DMS153 treated with DMSO at 0.1 percent for 48 hours (cell line): Measurements from ENCODE around the gene ZNF526.
A peak's percentile ranks its signal among the peaks of the same experiment; 100 is the strongest.

Experiments used
- DNase-seq: peaks from one replicate; lab custom pipeline; 2025; ENCODE audit not compliant: unreplicated experiment; lab: John Stamatoyannopoulos, UW

ZNF526 gene

DNA sequence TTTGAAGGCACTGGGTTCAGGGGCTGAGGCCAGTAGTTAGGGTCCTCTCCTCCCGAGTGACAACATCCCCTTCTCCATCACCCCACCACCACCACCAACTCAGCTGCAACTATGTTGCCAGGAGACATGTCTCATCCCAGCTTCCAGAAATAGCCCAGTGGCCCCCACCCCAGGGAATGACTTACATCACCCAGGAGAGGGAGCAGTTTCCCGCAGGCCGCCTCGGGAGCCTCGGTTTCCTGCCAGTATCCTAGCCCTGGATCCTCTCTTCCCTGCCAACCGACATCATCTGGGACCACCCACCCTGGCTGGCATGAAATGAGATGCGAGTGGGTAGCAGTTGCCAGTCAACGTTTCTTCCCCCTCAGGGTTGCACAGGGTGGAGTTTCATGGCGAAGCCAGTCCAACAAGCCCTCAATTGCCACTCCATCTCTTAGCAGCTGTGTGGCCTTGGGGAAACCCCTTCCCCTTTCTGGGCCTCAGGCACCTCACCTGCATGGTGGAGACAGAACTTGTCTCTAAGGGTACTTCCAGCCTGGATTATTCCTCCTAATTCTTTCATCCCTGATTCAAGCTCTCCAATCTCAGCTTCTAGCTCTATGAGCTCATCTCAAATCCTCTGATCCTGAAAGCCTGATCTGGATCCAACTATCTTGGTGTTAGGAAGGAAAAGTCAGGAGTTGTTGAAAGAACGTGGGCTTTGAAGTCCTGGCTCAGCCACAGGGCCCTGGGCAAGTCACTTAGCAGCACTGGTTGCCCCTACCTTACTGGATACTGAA, 26.2 kb downstream of the ZNF526 start:
- DNase-seq, result peak; percentile 42

DNA sequence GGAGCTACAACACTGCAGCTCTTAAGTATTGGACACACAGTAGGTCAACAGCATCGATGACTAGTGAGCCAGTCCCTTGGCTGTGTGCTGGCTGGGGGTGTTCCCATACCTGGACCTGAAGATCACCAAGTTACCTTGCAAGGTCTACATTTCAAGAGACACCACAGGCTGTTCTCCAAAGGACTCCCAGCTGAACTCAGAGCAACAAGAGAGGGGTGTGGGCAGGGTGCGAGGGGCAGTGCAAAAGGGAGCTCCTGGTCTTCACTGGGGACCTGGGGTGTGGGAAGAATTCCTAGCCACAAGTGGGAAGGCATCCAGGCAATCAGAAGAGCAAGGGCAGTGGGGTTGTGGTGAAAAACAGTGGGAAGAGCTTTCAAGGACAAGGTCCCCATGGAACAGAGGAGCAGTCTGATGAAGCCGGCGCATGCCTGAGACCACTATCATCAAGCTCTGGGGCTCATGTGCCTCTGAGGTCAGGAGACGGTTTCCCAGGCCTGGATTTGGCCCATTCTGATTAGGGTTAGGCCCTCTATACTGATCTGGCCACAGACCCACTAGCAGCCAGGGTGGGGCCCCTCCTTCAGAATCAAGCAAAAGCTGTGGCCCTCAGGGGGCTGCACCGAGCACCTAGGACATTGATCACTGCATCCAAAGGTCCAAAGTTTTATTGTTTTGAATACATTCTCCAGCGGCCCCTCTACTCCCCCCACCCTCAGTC, 27.0 kb downstream of the ZNF526 start:
- DNase-seq, result no peak

DNA sequence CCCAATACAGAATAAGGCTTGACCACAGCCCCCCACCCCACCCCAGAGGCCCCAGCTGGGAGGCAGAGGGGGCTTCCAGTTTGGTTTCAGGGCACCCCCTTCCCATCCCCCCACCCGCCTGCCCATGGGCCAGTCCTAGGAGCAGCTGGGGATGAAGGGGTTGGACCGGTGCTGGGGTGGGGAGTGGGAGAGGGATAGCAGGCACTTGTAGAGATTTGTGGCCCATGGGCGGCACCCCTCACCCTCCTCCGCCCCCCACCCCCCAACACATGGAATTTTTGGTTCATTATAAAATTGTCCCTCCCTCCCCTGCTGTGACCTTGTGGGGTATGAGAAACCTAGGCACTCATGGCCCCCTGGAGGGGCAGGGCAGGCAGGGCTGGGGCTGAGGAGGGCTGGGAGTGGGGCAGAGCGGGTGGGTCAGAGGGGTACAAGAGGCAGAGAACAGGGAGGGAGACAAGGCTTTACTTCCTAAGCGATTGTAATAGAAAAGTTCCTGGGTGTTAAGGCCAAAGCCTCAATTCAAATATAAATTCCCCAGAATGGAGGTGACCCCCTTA, 27.6 kb downstream of the ZNF526 start:
- no peak for DNase-seq

DNA sequence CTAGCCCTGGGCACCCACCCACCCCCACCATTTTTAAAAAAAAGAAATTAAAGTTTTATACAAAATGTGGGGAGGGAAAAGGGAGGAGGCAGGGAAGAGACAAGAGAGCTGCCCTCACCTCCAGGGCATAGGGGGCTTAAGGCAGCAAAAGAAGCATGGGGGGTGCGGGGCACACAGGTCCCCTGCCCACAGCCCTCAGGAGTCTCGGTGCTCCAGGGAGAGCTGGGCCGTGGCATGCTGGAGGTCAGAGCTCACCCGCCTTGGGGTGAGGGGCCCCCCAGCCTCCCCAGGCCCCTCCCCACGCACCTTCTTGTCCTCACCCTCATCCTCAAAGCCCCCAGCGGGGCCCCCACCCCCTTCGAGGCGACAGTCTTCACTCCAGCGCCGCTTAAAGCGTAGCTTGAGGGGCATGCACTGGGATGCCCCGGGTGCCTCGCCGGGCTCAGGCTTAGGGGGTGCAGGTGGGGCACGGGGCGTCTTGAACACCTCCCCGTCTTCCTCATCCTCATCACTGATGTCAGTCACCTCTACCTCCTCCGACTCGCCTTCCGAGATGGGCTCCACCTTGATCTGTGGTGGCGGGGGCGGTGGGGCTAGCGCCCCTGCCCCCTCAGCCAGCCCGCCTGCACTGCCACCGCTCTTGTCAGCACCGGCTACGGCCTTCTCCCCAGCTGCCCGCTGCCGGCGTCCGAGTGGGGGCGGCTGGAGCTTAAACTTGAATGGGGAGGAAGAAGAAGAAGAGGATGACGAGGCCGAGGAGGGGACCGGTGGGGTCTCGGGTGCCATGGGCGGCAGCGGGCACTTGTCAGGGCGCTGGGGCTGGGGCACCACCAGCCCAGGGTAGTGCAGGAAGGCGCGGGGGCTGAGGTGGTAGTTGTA, 28.4 kb downstream of the ZNF526 start:
- no peak for DNase-seq

DNA sequence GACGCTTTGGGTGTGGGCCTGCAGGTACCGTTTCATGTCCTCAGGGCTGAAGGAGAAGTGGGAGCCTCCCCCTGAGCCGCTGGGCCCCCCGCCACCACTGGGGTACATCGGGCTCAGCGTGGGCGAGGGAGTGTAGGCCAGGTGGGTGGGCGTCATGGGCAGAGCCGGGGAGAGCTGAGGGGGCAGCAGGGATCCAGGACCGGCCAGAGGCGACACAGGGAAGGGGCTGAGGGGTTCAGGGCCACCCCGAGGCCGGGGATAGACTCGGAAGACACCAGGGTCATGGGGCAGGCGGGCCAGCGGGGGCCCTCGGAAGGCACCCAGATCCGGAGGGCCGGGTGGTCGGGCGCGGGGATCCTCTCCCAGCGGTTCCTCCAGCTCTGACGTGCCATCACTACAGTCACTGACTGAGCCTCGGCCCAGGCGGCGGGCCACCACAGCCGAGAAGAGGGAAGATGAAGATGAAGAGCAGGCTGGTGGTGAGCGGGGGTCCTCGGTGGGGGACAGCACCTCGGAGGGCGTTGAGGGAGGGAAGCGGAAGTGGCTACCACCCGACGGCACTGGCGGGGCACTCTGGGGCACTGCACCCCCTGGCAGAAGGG, 29.1 kb downstream of the ZNF526 start:
- no peak for DNase-seq

DNA sequence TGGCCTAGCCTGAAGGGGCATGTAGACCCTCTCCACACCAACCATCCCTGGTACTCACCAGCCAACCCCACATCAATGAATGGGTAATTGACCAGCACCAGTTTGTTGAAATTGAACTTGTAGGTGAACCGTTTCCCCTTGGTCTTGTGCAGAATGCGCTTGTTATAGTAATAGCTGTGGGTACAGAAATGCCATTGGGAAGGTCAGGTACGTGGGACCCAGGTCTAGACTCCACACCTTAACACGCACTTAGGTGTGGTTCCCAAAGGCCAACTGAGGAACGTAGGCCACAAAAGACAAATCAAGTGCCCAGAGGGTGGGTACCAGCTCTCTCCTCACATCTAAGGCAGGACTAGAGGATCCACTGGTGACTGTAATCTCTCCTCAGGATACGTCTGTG, 29.7 kb downstream of the ZNF526 start:
- no peak for DNase-seq

DNA sequence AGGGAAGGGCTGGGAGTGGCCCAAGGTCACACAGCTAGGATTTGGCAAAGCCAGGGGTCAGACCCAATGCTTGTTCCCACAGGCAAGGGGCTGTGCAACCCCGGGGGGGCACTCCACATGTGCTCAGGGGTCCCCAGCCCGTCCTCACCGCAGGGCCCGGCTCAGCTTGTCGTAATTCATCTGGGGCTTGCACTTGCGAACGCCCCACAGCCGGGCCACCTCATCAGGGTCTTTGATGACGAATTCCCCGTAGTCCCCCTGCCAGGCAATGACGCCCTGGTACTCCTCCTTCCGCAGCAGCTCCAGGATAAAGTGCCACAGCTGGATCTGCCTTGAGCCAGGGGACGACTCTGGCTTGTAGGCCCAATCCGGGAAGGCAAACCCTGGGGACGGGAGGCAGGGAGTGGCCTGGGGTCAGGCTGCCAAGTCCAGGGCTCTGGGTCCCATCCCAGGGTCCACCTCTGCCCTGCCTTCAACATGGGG, 30.1 kb downstream of the ZNF526 start:
- DNase-seq, result no peak

DNA sequence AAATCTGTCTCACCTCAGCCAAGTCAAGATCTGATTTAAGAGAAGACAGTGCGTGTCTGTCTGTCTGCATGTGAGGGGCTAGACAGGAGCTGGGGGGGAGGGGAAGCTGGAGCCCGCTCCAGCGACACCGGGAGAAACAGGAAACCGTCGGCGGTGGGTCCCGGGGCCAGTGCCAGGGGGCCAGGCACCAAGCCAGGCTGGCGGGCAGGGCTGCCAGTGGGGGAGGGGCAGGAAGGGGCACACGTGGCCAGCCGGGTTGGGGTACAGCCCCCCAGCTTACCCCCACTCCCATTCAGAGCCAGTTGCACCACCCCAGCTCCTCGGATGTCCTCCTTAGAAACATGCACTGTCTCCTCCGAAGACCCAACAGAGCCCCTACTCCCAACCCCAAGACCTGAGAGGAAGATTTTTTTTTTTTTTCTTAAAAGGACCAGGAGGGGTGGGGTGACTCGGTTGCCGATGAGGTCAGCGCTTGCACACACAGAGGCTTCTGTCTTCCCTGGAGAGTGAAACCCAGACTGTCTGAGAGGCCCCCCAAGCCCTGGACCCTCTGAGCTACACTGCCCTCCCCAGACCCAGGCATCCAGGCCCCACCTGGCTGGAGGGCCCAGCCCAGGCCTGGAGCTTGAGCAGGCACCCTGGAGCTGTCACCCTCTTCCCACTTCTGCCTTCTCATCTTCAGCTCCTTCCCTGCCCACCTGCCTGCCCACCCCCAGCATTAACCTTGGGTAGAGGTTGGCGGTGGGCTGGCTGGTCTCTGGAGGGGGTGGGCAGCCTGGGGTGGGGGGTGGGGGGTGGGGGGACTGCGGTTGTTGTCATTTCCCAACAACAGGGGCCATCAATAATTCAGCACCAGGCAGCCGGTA, 30.8 kb downstream of the ZNF526 start:
- DNase-seq, result no peak

DNA sequence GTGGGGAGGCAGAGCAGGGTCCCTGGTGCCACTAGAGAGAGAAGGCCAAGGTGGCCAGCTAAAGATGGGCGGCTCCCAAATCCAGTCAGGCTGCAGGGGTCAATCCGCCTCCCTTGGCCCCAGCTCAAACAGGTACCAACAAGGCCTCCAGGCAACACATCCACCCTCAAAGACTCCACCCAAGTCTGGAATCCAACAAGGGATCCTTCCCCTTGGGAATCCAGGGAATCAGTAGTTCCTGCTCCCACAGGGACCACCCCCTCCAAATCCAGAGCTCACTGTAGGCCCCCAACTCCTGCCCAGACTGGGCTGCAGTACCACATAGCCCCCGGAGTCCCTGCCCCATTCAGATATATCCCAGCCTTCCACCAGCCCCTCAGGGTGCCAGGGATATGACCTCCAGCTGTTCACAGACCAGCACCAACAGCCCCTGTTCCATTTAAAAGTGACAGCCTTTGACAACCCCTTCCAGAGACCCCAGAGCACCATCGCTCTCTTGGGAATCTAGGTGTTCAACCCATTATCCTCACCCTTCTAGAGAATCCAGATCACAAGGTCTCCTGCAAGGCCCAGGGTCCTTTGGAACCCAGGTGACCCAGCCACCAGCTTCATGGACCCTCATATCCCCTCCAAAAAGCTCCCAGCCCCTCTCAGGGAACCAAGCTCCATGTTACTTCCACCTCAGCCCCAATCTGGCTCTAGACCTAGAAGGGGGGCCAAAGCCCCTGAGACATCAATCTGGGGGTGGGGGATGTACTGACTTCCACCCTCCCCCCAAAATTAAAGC, 31.7 kb downstream of the ZNF526 start:
- no peak for DNase-seq

DNA sequence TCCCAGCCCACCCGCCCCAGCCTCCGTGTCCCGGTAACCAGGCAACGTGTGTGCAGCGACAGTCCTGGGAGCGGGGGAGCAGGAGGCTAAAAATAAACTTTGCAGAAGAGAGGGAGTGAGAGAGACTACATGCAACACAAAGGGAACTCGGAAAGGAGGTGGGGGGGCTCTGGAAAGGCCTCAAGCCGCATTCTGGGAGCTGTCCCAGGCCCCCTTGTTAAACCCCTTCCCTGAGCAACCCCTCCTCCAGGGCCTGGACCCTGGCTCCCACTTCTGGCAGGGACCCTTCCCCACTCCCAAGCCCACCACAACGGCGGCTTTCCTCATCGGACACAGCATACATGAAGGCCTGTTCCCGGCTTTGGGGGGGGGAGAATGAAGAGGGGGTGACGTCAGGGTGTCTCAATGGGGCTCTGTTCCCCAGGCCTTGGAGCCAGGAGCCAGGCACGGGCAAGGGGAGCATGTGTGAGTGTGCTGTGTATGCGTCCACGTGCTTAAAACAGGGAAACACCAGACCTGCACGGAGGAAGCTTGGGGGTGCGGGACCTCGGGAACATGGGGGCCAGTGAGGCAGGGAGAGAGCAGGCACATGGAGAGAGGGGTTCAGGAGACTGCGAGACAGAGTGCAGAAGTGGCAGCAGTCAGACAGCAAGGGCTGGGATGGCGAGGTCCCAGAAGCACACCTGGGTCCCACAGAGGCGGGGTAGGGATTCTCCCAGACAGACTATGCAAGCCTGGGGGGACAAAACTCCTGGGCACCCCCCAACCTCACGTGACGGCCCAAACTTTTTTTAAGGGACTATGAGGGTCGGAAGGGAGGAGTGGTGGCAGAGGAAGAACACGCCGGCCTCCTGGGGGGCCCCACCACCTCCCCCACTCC, 32.5 kb downstream of the ZNF526 start:
- DNase-seq, result no peak

DNA sequence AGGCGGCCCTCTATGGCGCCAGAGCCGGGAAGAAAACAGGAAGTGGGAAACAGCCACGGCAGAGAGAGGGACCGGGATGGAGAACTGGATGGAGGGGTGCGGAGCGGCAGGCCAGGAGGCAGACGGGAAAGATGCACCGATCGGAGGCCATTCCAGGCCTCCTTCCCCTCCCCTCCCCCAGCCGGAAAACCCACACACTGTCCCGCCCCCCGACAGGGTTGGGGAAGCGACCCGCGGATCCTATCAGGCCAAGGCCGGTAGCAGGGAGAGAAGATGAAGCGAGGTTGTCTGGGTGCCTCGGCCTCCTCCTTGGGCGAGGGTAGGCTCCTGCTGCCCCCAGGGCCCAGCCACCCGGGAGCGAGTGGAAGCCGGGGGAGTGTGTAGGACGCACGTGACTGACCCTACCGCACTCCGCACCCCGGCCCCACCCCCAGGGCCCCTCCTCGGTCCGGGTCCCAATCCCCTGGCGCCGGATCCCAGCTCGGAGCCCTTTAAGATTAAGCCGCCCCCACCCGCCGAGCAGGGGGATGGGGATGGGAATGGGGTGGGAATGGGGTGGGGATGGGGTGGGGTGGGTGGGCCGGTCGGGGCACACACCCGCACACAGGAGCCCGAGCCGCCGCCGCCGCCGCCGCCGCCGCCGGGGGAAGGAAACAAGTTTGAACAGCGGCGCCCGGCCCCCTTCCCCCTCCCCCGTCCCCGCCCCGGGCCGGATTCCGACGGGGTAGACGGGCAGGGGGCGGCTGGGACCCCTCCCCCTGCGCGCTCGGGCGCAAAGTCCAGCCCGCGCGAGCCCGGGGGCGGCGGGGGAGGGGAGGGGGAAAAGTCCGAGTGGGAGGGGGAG, 33.4 kb downstream of the ZNF526 start:
- DNase-seq, result no peak

DNA sequence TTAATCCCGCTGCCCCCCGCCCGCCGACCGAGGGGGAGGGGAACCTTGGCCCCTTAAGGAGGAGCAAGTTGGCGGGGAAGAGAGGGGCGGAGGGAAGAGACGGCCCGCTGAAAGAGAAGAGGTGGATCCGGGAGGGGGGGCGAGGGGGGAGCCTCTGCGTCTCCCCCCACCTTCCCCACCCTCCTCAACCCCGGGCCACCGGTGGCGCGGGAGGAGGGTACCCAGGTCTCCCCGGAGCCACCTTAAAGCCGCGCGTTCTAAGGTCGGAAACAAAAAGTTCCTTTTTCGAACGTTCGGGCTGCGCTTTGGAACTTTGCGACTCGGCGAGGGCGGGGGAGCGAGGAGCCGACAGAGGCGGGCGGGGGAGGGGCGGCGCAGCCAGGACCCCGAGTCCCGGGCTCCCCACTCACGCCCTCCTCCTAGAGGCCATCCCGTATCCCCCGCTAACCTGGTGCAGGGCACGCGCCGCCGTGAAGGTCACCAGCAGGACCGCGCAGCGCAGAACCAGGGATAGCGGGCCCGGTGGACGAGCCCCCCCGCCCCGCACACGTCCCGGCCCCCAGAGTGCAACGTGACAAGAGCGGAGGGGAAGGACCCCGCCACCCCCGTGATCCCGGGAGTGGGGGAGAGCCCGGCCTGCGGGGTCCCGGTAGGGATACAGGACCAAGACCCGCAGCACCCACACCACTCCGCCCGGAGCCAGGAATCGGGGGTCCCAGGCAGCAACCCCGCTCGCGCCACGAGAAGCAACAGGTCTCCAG, 34.2 kb downstream of the ZNF526 start:
- DNase-seq, result no peak

DNA sequence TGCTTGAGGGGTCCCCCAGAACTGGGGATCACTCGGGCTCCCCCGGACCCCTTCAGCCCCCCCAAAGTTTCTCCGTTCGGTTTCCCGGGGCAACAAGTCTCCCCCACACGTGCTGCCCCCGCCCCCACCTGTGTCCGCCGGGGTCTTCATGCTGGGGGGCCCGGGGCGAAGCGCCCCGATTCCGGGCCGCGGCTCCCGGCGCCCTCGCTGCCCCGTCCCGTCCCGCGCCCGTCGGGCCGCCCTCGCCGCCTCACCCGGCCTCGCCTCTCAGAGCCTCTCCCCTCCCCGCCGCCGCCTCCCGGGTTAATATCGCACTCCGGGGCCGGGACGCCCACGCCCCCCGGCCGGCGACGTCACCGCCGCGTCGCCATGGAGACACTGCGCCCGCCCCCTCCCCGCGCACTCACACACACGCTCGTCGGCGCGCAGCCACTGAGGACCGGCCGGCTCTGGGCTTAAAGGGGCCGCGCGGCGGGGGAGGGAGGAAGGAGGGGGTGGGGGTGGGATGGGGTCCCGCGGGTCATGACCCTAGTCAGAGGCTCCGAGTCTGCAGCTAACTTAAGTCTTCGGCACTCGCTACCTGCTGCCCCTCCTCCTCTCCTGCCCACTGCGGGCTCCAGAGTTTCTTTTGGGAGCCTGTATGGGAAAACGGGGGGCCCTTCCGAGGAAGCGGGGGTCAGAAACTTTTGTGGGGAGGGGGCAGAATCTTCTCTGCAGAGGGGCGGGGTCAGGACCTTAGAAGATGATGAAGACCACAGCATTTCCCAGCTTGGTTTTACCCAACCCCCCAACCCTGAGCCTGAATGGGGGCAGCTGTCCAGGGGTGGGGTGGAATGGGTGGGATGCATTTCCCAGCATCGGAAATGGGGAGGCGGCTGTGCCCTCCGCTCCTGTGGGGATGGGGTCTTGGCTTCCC, 35.0 kb downstream of the ZNF526 start, which contains the start of gene ERF:
ERF (minus strand) TSS at position 279 of the 916 bp plus-strand sequence; CDS start at position 150, 129 bp downstream.
- peak; percentile 76 for DNase-seq

DNA sequence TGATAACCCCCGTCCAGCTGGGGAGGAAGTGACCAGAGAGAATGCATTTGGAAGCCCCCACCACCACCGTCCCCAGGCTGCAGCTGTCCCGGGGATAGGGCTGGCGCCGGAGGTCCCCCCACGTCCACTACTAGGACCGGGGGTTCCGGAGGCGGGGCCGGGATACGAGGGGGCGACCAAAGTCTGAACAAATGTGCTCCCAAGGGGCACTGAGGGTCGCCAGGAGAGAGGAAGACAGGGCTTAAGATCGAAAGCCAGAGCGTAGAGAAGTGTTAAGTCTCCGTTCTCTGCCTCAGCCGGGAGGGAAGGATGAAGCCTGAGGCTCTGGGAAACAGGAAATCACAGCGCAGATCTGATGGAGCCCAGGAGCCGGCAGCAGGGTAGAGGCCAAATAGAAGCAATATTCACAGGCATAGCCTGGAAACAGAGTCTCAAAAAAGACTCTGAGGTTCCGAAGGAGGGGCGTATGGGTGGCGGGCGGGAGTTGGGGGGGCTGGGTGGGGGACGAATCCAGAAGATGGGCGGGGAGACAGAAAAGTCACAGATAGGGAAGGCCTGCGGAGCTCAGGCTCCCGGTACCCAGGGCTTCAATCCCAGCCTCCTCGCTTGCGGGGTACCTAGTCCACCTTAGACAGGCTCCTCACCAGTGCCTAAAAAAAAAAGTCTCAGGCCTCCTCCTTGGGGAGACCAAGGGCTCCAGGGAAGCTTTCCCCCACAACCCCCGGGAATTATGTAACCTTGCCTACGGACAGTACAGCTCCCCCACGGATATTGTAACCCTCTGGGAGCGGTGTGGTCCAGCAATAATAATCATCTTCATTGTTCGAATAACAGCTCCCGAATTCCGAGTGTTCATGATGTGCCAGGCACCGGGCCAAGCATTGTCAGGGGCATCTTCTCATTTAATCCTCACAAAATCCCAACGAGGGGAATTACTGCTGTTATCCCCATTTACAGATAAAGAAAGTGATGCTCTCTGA, 35.9 kb downstream of the ZNF526 start:
- peak; percentile 29 for DNase-seq
